HEK293 (cell line): ENCODE measurements around the gene VWA3A.

Source experiments
- CTCF ChIA-PET: fragments of 350-600 bp; formaldehyde crosslinking; extraction: SDS; loops from one replicate; lab custom pipeline; 2021; ENCODE audit warnings: antibody characterized with exemption; lab: Yijun Ruan, JAX
- POLR2A ChIA-PET: fragments of 300-600 bp; formaldehyde crosslinking; extraction: SDS; loops from one replicate; lab custom pipeline; 2020; ENCODE audit warnings: antibody characterized with exemption, inconsistent platforms; lab: Yijun Ruan, JAX
- H3K27ac ChIP-seq: fragments of 200-500 bp; sonication (Bioruptor generic); 2 replicates; pipeline ENCODE4 v1.5.1; 2014; ENCODE audit warnings: low read depth, low read length, control low read depth, inconsistent platforms; ENCODE audit errors: extremely low read depth
- H3K36me3 ChIP-seq, 2 experiments: fragments of 200-500 bp in 1 of 2; sonication (Bioruptor generic) in 1 of 2; 1 replicate in 1 of 2; 2 replicates in 1 of 2; pipeline ENCODE4 v1.5.1; 2014 to 2017; ENCODE audit warnings: inconsistent platforms in 2 of 2, low read length in 2 of 2; ENCODE audit not compliant: control insufficient read depth in 2 of 2, insufficient read depth in 1 of 2
- H3K4me1 ChIP-seq: fragments of 200-500 bp; sonication (Bioruptor generic); 2 replicates; pipeline ENCODE4 v1.5.1; 2014; ENCODE audit warnings: mild to moderate bottlenecking, low read length, inconsistent platforms; ENCODE audit not compliant: control insufficient read depth, insufficient read depth
- H3K4me3 ChIP-seq: 2 replicates; pipeline ENCODE4 v1.5.1; 2011; ENCODE audit warnings: low read depth, mild to moderate bottlenecking, control low read depth, low read length, moderate library complexity
- H3K9me3 ChIP-seq: fragments of 200-500 bp; sonication (Bioruptor generic); 2 replicates; pipeline ENCODE4 v1.5.1; 2014; ENCODE audit warnings: low read depth, low read length, inconsistent platforms; ENCODE audit not compliant: control insufficient read depth, insufficient read depth
- GLIS1 ChIP-seq: fragments of 450-650 bp; formaldehyde crosslinking; IDR thresholded peaks from 2 replicates; pipeline ENCODE4 v1.5.1; 2016; ENCODE audit warnings: missing biosample characterization, missing genetic modification characterization
- KLF10 ChIP-seq: fragments of 450-650 bp; IDR thresholded peaks from 2 replicates; pipeline ENCODE4 v1.5.1; 2018; ENCODE audit warnings: missing biosample characterization, mild to moderate bottlenecking, missing genetic modification characterization
- OSR2 ChIP-seq: fragments of 450-650 bp; formaldehyde crosslinking; IDR thresholded peaks from 2 replicates; pipeline ENCODE4 v1.5.1; 2016; ENCODE audit warnings: missing biosample characterization, missing genetic modification characterization
- SALL2 ChIP-seq: fragments of 450-650 bp; formaldehyde crosslinking; IDR thresholded peaks from 2 replicates; pipeline ENCODE4 v1.5.0; 2017; ENCODE audit warnings: missing biosample characterization, mild to moderate bottlenecking, missing genetic modification characterization, borderline replicate concordance
- SP7 ChIP-seq: fragments of 450-650 bp; formaldehyde crosslinking; IDR thresholded peaks from 2 replicates; pipeline ENCODE4 v1.5.1; 2016; ENCODE audit warnings: missing biosample characterization, missing genetic modification characterization
- TCF7L2 ChIP-seq: IDR thresholded peaks from 2 replicates; pipeline ENCODE4 v1.6.1; 2011; ENCODE audit warnings: low read depth, mild to moderate bottlenecking, inconsistent platforms, low read length, moderate library complexity, borderline replicate concordance
- WT1 ChIP-seq: fragments of 450-650 bp; formaldehyde crosslinking; IDR thresholded peaks from 2 replicates; pipeline ENCODE4 v1.5.1; 2016; ENCODE audit warnings: missing biosample characterization, missing genetic modification characterization
- ZNF266 ChIP-seq: fragments of 450-650 bp; formaldehyde crosslinking; IDR thresholded peaks from 2 replicates; pipeline ENCODE4 v1.5.1; 2016; ENCODE audit warnings: missing biosample characterization, missing genetic modification characterization, low read depth
- ZNF274 ChIP-seq, 2 experiments: fragments of 200-500 bp in 1 of 2; fragments of 450-650 bp in 1 of 2; sonication (Bioruptor generic) in 1 of 2; formaldehyde crosslinking in 1 of 2; IDR thresholded peaks; 2 replicates each; pipeline versions ENCODE4 v1.5.1 to v1.6.1; 2014 to 2016; ENCODE audit warnings: borderline replicate concordance in 1 of 2, inconsistent platforms in 1 of 2, low read length in 1 of 2, missing biosample characterization in 1 of 2, missing genetic modification characterization in 1 of 2
- ZNF280C ChIP-seq: fragments of 450-650 bp; formaldehyde crosslinking; IDR thresholded peaks from 2 replicates; pipeline ENCODE4 v1.5.1; 2016; ENCODE audit warnings: missing biosample characterization, missing genetic modification characterization
- ZNF366 ChIP-seq: fragments of 450-650 bp; formaldehyde crosslinking; conservative IDR thresholded peaks from 2 replicates; pipeline ENCODE4 v1.5.1; 2016; ENCODE audit warnings: missing biosample characterization, missing genetic modification characterization
- ZNF404 ChIP-seq: fragments of 450-650 bp; formaldehyde crosslinking; IDR thresholded peaks from 2 replicates; pipeline ENCODE4 v1.5.1; 2017; ENCODE audit warnings: missing biosample characterization, missing genetic modification characterization
- ZNF513 ChIP-seq: fragments of 450-650 bp; IDR thresholded peaks from 2 replicates; pipeline ENCODE4 v1.5.1; 2018; ENCODE audit warnings: missing biosample characterization, missing genetic modification characterization
- ZNF555 ChIP-seq: fragments of 450-650 bp; formaldehyde crosslinking; conservative IDR thresholded peaks from 2 replicates; pipeline ENCODE4 v1.5.1; 2017; ENCODE audit warnings: missing biosample characterization, mild to moderate bottlenecking, missing genetic modification characterization, inconsistent platforms
- ZNF792 ChIP-seq: fragments of 450-650 bp; formaldehyde crosslinking; IDR thresholded peaks from 2 replicates; pipeline ENCODE4 v1.5.1; 2016; ENCODE audit warnings: missing biosample characterization, missing genetic modification characterization
- ZSCAN23 ChIP-seq: fragments of 450-650 bp; formaldehyde crosslinking; IDR thresholded peaks from 2 replicates; pipeline ENCODE4 v1.5.1; 2016; ENCODE audit warnings: missing biosample characterization, missing genetic modification characterization

Gene VWA3A

GRCh38 chr16:22070361-22071330 is 21.7 kb upstream of the VWA3A start:
- Histone ChIP-seq H3K9me3 (no peaks in the 10 kb centered on the region), H3K36me3 (no peaks in the 10 kb centered on the region), H3K4me1 (0 out of 2 replicates have a peak, but pooled peaks cover 2% of the 10 kb centered on the region), H3K27ac (no peak overlapping the region), H3K4me3 (no peak overlapping the region)
- TF ChIP-seq GLIS1 (tag by site-specific recombination) = no peak
- TF ChIP-seq ZNF274 (IDR thresholded peaks at IDR 0.05; ENCODE audit: low read length) = no peak
- no peak for TF ChIP-seq ZNF274 (tag by site-specific recombination; IDR thresholded peaks at IDR 0.05; ENCODE audit: borderline replicate concordance)
- TF ChIP-seq ZNF792 = no peak
- TF ChIP-seq TCF7L2 = no peak
- no peak for TF ChIP-seq ZNF404
- no peak for TF ChIP-seq WT1 (tag by site-specific recombination)
- TF ChIP-seq ZNF513 (tag by site-specific recombination) = no peak
- TF ChIP-seq ZSCAN23 (tag by site-specific recombination) = no peak
- no peak for TF ChIP-seq KLF10 (tag by site-specific recombination)
- TF ChIP-seq ZNF280C = no peak
- no peak for TF ChIP-seq ZNF555 (tag by site-specific recombination)
- TF ChIP-seq OSR2 (tag by site-specific recombination) = no peak
- TF ChIP-seq SALL2 (tag by site-specific recombination) = no peak
- CTCF ChIA-PET = interaction anchor here (0.6 to 2.0 kb wide), 7 partner anchors 29 to 118 kb away, joined by 3 to 10 read pairs (median 4); no protein-coding TSS in a partner anchor
- POLR2A ChIA-PET = interaction anchor here (0.5 to 1.4 kb wide), 3 partner anchors 62 to 121 kb away, joined by 3 to 5 read pairs (median 3); partner anchors contain the start of gene MOSMO

- 0 out of 2 replicates have a peak, but pooled peaks cover 2% of the 10 kb centered on the region for H3K4me1 ChIP-seq
- POLR2A ChIA-PET = interaction anchor here (0.6 to 1.4 kb wide), 3 partner anchors 62 to 69 kb away, joined by 3 to 6 read pairs (median 5); partner anchors contain the start of gene MOSMO
- H3K27ac ChIP-seq = no peak overlapping the region
- H3K4me3 ChIP-seq = no peak overlapping the region
- no peak for TF ChIP-seq OSR2 (tag by site-specific recombination)
- no peak for TF ChIP-seq ZNF266 (tag by site-specific recombination)
- TF ChIP-seq ZNF366 (tag by site-specific recombination) = no peak
- no peak for TF ChIP-seq SP7 (tag by site-specific recombination)
- CTCF ChIA-PET = interaction anchor here (0.8 to 2.0 kb wide), 6 partner anchors 28 to 117 kb away, joined by 3 to 10 read pairs (median 4); no protein-coding TSS in a partner anchor
- H3K9me3 ChIP-seq = no peaks in the 10 kb centered on the region
- H3K36me3 ChIP-seq = no peaks in the 10 kb centered on the region
Observed at GRCh38 chr16:22071331-22071910, 20.9 kb upstream of the VWA3A start.
